Mammary epithelial cell (primary cell): ENCODE data around the gene CACNA1D.

Experiments
- CTCF ChIP-seq, 2 donors: IDR thresholded peaks in 1 of 2; conservative IDR thresholded peaks in 1 of 2; 2 replicates each; pipeline ENCODE4 v1.5.1; 2011 to 2012; ENCODE audit warnings: inconsistent platforms in 2 of 2, low read length in 2 of 2, mild to moderate bottlenecking in 2 of 2, control low read depth in 1 of 2, low read depth in 1 of 2; ENCODE audit not compliant: insufficient read depth in 1 of 2; ENCODE audit errors: extremely low read depth in 1 of 2
- EZH2 ChIP-seq: IDR thresholded peaks from 2 replicates; pipeline ENCODE4 v1.6.1; 2012; ENCODE audit warnings: low read length, inconsistent platforms, borderline replicate concordance

GRCh38 chr3:53772562-53772961 is 278.2 kb downstream of the CACNA1D start:
- no peak for TF ChIP-seq CTCF (conservative IDR thresholded peaks at IDR 0.05 in 1 of 2, IDR thresholded peaks at IDR 0.05 in 1 of 2; ENCODE audit: extremely low read depth in 1 of 2, insufficient read depth in 1 of 2, low read depth in 1 of 2, low read length in 2 of 2)
- TF ChIP-seq EZH2 = no peak
